NCI-H526 treated with DMSO at 0.1 percent for 48 hours (cell line): ENCODE results near the gene TECPR1.
"Not testable (repeated sequence)": the region's sequence is repeated elsewhere in the genome, so short reads cannot be mapped to it uniquely, and the experiment has no call there.

ENCODE experiments used
- DNase-seq: peaks from one replicate; lab custom pipeline; 2025; lab: John Stamatoyannopoulos, UW

The TECPR1 gene

GRCh38 chr7:98227939-98228338 lies 24.1 kb downstream of the TECPR1 start:
- DNase-seq, result no peak

- DNase-seq, result no peak
These were observed 26.0 kb downstream of the TECPR1 start for GRCh38 chr7:98225913-98226614.

- no peak for DNase-seq
These were observed 27.3 kb downstream of the TECPR1 start for GRCh38 chr7:98224701-98225181.

GRCh38 chr7:98223898-98224700 lies 27.9 kb downstream of the TECPR1 start:
- DNase-seq, result no peak

GRCh38 chr7:98223351-98223897 lies 28.6 kb downstream of the TECPR1 start:
- peak; percentile 25 for DNase-seq

GRCh38 chr7:98222533-98223195 lies 29.4 kb downstream of the TECPR1 start:
- DNase-seq, result no peak

- no peak for DNase-seq
These were observed 30.2 kb downstream of the TECPR1 start for GRCh38 chr7:98221611-98222532.

GRCh38 chr7:98219382-98219781 lies 32.6 kb downstream of the TECPR1 start:
- DNase-seq, result not testable (repeated sequence)

GRCh38 chr7:98217623-98218582 lies 34.1 kb downstream of the TECPR1 start:
- DNase-seq, result no peak

GRCh38 chr7:98216941-98217622 lies 35.0 kb downstream of the TECPR1 start:
- no peak for DNase-seq

GRCh38 chr7:98215561-98216495 lies 36.2 kb downstream of the TECPR1 start:
- DNase-seq, result no peak

- DNase-seq, result no peak
These were observed 37.2 kb downstream of the TECPR1 start for GRCh38 chr7:98214811-98215321.

GRCh38 chr7:98213888-98214810 lies 37.9 kb downstream of the TECPR1 start:
- no peak for DNase-seq

- no peak for DNase-seq
These were observed 38.6 kb downstream of the TECPR1 start for GRCh38 chr7:98213296-98213887.

GRCh38 chr7:98212532-98213041 lies 39.4 kb downstream of the TECPR1 start:
- no peak for DNase-seq
